ENCODE results near the gene ACOT11.

Gene ACOT11

DNA sequence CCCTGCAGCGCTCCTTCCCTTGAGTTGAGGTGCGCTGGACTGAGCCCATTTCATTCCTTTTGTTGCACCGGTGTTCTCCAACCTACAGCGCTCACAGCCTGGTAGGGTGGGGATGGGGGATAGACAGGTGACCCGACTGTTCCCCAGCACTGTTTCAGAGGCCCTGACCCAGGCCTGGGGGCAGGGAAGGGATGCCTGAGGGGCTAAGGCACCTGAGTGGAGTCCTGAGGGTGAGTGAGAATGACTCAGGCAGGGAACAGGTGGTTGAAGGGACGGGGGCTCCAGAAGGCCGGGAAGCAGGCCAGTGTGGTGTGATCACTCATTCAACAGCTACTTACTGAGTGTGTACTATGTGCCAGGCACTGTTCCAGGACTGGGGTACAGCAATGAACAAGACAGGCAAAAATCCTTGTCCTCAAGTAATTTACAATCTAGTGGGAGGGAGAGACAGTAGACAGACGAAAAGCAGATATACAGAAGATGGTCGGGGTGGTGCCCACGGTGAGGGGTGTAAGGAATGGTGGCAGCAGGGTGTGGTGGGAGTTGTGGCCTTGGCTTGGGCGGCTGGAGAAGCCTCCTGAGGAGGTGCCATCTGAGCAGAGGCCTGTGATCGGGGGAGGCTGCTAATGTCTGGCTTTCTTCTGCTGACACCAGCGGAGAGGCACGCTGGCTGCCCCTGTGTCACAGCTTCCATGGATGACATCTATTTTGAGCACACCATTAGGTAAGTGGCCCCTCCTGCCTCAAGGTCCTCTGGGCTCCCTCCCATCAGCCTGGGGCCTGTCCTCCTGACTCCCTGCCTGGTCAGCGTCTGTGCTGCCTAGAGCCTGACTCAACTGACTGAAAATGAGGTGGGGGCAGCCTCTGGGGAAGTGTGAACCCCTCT lies 37.4 kb downstream of the ACOT11 start:
- no peak for DNase-seq
- ATAC-seq: no peak

DNA sequence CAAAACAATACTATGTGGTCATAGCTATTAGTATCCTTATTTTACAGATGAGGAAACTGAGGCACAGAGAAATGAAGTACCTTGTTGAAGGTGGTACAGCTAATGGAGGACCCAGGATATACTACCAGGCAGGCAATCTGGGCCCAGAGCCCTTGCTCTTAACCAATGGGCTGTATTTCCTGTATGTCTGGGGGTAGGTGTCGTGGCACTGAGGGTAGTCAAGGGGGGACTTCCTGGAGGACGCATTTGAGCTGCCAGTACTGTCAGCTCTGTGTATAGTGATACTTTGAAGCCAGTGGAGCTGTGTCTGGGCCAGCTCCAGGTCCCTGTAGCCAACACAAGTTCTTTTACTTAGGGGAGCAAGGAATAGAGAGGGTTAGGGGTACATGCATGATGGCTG lies 40.3 kb downstream of the ACOT11 start:
- no peak for ATAC-seq
- no peak for DNase-seq

DNA sequence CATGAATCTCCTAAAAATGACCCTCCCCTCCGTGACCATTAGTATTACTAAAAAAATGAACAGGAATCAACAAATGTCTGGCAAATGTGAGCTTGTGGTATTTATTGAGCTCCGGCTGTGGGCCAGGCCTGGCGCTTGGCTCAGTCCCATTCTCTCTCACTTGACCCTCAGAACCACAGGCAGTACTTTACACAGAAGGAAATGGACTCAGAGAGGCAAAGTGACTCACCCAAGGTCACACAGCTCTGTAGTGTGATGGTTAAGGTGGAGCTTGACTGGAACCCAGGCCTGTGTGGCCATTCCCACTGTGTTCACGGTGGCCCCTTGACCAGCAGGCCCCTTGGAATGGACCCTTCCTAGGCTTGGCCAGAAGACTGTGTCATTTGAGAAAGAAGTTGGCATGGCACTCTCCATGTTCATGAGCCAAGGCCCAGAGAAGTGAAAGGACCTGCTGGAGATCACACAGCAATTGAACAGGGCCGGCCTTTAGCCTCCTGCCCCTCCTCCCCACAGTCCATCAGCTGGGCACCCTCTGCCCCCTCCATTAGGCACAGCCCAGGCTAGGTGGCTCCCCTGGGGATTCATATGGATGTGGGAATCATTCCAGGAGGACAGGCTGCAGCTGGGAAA lies 43.2 kb downstream of the ACOT11 start:
- ATAC-seq: no peak
- DNase-seq: no peak

DNA sequence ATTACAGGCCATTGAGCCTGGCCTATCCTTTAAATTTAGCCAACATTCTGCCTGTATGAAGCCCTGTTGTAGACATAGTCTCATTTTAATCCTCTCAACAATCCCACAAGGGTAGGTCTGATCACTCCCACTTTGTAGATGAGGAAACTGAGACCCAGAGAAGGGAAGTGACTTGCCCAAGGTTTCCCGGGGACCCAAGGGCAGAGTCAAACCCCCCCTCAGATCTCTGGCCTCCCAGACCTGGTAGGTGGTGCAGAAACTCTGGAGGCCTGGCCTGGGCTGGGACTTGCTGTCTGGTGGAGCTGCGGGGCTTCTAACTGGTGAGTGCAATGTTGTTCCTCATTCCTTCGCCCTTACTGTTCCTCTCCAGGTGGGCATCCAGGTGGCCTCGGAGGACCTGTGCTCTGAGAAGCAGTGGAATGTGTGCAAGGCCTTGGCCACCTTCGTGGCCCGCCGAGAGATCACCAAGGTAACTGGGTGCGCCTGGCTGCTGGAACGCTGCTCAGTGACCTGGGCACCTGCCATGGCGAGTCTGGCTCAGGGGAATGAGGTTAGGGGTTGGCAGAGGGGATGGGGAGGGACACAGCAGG lies 45.6 kb downstream of the ACOT11 start:
- no peak for DNase-seq

DNA sequence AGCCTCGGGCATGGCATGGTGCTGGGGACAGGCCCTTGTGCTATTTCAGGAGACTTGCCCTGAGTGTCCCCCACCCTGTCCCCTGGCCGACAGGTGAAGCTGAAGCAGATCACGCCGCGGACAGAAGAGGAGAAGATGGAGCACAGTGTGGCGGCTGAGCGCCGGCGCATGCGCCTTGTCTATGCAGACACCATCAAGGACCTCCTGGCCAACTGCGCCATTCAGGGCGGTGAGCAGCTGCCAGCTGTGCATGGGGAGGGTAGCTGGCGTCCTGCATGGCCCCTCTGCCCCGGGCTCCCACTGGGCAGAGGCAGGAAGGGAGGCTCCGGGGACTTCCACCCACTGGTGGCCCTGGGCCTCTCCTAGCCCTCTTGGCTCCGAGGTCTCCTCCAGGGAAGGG lies 46.4 kb downstream of the ACOT11 start:
- ATAC-seq: no peak
- DNase-seq: no peak

More for the DNA sequence above, 45.6 kb downstream of the ACOT11 start:
- no peak for ATAC-seq

DNA sequence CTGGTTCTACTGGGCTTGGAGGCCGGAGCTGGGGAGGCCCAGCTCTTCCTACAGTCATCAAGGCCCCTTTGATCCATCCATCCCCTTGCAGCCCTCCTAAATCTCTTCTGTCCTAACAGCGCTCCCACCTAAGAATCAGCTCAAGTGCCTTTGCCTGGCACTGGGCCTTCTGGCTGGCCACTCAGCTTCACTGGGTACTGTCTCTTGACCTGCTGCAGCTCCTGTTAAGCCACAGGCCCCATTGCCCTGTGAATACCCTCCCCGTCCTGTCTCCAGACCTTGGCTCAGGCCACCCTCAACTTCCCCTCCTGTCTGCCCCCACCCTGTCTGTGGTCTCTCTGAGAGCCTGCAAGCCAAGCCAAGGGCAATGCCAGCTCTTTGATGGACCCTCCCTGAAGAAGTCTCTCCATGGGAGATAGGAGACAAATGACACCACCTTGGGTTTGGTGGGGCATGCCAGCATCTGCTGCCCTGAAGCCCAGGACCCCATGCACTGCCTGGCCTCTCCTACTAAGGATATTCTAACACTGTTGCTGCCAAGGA lies 48.0 kb downstream of the ACOT11 start:
- ATAC-seq (no peak), DNase-seq (no peak)

DNA sequence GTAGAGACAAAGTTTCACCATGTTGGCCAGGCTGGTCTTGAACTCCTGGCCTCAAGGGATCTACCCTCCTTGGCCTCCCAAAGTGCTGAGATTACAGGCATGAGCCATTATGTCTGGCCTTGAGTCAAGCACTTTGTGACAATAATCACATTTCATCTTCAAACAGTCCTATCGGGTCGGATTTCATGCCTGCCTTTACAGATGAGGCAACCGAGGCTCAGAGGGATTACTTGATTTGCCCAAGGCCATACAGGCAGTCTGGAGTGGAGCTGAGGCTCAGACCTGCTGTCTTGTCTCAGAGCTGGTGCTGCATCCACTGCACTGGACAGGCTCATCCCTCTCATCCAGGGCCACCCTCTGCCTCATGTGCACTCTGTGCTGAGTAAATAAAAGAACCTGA lies 48.7 kb downstream of the ACOT11 start:
- no peak for ATAC-seq
- no peak for DNase-seq

DNA sequence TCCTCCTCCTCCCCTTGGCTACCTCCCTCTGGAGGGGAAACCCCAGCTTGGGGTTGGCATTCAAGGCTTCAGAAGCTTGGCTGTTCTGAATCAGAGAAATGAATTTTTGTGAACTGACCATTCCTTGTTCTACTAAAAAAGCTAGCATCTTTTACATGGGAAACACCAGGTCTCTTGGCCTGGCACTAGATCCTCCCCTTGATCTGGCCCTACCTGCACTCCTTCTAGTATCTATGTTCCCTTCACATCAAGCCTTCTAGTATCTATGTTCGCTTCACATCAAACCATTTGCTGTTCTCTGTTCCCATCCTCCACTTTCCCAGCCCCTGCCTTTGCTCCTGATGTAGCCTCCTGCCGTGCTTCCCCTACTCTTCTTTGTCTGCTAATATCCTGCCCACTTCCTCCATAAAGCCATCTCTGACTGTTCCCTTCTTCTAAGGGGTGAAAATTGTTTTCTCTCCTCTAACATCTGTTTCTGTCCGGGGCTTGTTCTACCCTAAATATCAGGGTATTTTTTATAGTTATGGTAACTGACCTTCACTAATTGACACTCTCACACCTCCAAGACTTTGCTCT lies 49.5 kb downstream of the ACOT11 start:
- ATAC-seq (no peak), DNase-seq (no peak)

DNA sequence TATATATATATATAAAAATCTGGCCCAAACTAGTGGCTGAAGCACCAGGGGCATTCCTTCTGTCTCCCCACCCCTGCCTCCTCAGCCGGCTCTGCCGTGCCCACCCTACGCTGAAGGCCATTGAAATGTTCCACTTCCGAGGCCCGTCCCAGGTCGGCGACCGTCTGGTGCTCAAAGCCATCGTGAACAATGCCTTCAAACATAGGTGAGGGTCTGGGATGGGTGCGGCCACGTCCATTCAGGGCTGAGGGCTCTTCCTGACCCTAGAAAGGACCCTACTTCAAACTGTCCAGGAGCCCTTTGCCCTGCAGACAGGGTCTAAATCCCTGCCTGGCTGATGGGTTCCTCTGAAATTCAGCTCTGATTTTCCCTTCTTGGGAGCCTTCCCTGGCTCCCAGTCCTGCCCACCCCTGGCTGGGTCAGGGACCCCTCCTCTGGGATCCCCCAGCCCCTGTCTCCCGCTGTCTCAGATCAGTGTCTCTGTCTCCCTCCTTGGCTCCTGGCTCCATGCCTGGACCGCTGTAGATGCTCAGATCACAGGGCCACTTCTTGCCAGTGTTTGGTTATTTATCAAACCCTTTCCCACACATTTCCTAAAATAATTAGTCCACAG lies 51.3 kb downstream of the ACOT11 start:
- no peak for ATAC-seq

DNA sequence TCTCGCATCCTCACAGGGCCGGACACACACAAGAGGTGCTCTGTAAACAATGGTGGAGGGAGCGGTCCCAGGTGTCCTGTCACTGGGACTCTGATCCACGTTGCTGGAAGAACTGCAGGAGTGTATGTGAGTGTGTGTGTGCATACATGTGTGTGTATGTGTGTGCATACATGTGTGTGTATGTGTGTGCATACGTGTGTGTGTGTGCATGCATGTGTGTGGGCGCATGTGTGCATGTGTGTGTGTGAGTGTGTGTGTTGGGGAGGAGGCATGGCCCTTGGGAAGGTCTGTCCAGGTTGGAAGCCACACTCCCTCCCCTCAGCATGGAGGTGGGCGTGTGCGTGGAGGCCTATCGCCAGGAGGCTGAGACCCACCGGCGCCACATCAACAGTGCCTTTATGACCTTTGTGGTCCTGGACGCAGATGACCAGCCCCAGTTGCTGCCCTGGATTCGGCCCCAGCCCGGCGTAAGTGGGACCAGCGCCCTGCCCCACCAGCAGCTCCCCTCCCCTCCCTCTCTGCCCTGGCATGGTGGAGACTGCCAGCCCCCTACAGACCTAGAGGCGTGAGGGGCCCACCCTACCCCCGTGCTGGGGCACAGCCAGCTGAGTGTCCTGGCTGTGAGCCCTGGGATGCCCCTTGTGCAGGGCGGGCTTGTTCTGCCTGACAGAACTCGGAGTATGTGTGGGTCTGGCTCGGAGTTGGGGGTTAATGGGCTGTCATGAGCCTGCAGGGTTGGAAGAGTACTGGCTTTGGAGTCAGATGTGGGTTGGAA lies 53.1 kb downstream of the ACOT11 start:
- ATAC-seq: no peak
- no peak for DNase-seq

More for the DNA sequence above, 51.3 kb downstream of the ACOT11 start:
- no peak for DNase-seq

DNA sequence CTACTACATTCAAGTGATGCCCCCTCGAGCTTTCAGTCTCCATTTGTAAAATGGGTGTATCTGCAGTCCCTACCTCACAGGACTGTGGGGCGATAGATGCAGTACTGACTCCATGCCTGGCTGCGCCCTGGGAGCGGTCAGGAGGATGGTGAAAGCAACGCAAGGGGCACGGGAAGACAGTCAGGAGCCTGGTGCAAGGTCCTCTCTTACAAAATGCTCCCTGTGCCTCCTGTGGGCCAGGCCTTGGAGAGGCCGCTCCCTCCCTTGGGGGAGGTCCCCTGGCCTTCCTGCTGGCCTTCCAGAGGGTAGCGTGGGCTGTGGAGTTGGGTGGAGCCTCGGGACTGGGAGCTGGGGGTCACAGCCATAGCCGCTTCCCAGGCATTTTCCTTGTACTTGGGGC lies 53.7 kb downstream of the ACOT11 start:
- no peak for ATAC-seq
- no peak for DNase-seq

DNA sequence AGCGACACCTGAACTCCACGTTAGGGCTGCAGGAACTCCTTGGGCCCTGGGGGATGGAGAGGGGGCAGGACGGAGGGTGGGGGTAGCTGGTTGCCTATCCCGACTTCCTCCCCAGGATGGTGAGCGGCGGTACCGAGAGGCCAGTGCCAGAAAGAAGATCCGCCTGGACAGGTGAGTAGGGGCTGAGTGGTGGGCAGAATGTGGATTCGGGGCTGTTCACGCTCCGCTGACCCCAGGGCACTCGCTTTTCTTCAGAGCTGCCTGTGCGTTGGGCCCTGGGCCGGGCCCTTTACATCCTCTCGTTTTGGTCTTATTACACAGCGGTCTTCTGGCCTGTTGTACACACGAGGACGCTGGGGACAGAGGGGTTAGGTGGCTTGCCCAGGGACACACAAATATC lies 54.5 kb downstream of the ACOT11 start:
- DNase-seq: no peak
- no peak for ATAC-seq

DNA sequence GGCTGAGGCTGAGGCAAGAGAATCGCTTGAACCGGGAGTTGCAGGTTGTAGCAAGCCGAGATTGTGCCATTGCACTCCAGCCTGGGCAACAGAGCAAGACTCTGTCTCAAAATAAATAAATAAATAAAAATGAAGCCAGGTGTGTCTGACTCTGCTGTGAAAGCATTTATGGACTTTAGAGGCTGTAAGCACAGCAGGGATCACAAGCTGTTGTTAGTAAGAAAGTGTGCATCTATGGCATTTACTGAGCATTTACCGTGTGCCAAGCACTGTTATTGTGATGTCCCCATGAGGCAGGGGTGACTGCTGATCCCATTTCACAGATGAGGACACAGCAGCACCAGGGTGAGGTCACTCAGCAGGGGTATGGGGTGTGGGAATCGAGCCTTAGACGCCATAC lies 55.2 kb downstream of the ACOT11 start:
- no peak for ATAC-seq
- DNase-seq: no peak

DNA sequence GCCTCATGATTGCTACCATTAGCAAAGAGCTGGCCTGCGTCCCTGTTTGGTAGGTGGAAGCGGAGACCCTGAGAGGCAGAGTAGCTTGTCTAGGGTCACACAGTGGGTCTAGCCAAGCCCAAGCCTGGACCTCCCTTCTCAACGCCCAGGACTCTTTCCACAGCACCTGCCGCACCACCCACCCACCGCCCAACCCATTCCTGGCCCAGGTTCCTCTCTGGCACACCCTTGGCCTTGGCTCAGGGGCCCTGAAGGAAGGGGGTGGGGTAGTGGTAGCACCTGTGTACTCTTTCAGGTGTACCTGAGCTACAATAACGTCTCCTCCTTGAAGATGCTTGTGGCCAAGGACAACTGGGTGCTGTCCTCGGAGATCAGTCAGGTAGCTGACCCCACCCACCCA lies 56.0 kb downstream of the ACOT11 start:
- ATAC-seq: no peak
- DNase-seq: no peak

DNA sequence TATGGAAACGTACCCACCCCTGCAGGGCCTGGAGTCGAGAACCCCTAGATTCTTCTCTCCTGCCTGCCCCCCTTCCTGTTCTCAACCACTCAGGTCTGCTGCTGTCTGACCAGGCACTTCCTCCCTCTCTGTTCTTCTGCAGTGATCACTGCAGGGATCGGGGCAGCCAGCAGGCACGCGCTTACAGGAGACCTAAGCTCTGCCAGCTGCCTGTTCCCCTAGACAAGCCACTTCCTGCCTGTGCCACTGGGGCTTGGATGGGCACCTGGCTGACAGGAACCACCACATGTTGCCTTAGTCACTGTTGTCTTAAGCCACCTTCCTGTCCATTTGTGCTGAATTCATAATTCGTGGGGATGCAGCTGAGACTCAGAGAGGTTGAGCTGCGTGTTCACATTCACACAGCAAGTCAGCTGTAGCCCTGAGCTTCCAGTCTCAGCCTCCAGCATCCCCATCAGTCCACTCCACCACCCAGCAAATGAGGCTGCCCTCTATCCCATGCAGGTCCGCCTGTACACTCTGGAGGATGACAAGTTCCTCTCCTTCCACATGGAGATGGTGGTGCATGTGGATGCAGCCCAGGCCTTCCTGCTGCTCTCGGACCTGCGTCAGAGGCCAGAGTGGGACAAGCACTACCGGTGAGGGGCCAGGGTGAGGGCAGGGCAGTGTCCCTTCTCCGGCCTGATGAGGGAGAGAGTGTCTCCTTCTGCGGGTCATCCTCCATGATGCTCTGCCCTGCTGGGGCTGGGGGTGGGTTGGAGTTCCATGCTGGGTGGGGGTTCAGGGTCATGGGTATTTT lies 56.7 kb downstream of the ACOT11 start:
- DNase-seq: peak; percentile 20

DNA sequence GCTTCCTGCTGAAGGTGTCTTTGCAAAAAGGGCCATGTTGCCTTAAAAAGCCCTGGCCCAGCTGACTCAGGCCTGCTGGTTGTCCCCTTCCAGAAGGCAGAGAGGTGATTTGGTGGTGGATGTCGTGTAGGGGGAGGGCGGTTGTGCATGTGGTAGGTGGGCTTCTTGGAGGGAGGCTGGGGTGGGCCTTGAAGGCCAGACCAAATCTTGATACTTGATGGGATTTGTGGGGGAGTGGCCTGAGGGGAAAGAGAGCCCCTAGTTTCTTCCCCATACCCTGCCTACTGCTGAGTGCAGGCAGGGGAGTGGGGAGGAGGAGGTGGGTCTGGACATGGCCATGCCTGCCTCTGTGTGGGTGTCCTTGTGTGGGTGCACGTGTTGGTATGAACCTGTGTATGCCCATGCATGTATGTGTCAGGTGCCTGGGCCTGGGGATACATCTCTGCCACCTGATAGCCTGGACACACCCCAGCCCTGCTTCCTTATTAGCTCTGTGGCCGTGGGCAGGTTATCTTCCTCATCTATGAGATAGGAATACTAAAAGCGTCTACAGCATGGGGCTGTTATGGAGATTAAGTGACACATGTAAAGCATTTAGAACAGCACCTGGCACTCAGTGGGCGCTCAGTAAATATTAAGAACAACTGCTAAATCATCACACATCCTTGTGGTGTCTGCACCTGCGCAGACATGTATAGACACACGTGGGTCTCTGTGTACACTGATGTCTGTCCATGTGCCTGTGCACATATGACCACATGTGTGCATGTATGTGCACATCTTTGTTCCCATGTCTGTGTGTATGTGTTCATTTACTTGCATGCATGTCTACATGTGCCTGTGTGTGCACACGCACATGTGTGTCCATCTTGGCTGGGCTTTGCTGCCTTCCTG lies 58.3 kb downstream of the ACOT11 start:
- DNase-seq (no peak), ATAC-seq (no peak)

More for the DNA sequence above, 56.7 kb downstream of the ACOT11 start:
- peak; percentile 56 for ATAC-seq

DNA sequence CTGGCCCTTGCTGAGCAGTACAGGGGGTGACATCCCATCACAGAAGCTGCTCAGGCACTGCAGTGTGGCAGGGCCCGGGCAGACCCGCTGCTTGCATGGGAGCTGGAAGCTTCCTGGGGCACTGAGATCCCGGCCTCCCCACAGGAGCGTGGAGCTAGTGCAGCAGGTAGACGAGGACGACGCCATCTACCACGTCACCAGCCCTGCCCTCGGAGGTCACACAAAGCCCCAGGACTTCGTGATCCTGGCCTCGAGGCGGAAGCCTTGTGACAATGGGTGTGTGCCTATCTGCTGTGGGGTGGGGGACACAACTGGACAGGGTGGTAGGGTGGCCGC lies 58.9 kb downstream of the ACOT11 start:
- no peak for ATAC-seq
- no peak for DNase-seq

DNA sequence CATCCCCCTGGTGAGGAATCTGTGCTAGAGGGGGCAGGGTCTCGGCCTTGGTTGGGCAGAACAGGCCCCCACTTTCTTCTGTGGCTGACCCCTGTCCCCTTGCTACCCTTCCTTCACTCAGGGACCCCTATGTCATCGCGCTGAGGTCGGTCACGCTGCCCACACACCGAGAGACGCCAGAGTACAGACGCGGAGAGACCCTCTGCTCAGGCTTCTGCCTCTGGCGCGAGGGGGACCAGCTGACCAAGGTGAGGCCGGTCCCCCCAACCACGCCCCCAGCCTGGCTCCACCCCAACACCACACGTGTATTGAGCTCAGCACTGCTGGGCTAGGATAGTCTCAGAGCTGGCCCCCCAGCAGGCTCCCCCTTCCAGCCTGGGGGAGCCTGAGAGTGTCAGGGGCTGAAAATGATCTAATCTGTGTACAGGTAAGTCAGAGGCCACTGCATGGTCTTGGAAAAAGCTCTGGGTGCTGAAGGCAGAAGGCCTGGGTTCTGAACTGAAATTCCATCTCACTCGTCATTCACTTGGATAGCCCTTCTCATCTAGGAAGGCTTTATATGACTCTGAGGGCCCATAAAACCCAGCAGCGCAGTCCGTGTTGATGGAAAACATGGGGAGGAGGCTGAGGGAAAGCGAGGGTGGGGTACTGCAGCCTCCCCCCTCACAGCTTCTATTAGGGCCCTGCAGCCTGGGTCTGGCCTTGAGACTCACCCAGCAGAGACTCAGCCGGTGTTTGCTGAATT lies 60.0 kb downstream of the ACOT11 start:
- no peak for DNase-seq
- no peak for ATAC-seq
